GM12878 (cell line): ENCODE data around the gene TK1. TPM values are rescaled to one million over a fixed set of nuclear protein-coding genes. Genes with fewer than 3 reads are reported as not detected.

Experiments used
- BCL11A ChIP-seq: IDR thresholded peaks from 2 replicates; pipeline ENCODE4 v1.6.1; 2011; ENCODE audit warnings: low read depth, low read length
- BCL3 ChIP-seq: IDR thresholded peaks from 2 replicates; pipeline ENCODE4 v1.6.1; 2011; ENCODE audit warnings: borderline replicate concordance, low read depth, mild to moderate bottlenecking, moderate library complexity, low read length; ENCODE audit not compliant: insufficient read depth, poor library complexity, severe bottlenecking
- CBFB ChIP-seq: IDR thresholded peaks from 2 replicates; pipeline ENCODE4 v1.6.1; 2016; ENCODE audit warnings: antibody characterized with exemption, low read depth
- EP300 ChIP-seq, 2 experiments: fragments of 150-350 bp in 1 of 2; IDR thresholded peaks; 2 replicates each; pipeline ENCODE4 v1.6.1; 2011 to 2012; ENCODE audit warnings: low read depth in 2 of 2, low read length in 2 of 2, borderline replicate concordance in 1 of 2, improper control_type of control experiment in 1 of 2, inconsistent platforms in 1 of 2; ENCODE audit not compliant: control insufficient read depth in 1 of 2
- HDGF ChIP-seq: fragments of 450-650 bp; IDR thresholded peaks from 2 replicates; pipeline ENCODE4 v1.6.1; 2016; ENCODE audit warnings: antibody characterized with exemption
- HSF1 ChIP-seq: fragments of 150-350 bp; IDR thresholded peaks from 2 replicates; pipeline ENCODE4 v1.6.1; 2014; ENCODE audit warnings: mild to moderate bottlenecking, low read depth, low read length
- IKZF1 ChIP-seq: fragments of 450-650 bp; conservative IDR thresholded peaks from 2 replicates; pipeline ENCODE4 v1.6.1; 2017; ENCODE audit warnings: antibody characterized with exemption, mild to moderate bottlenecking
- POLR2A ChIP-seq: IDR thresholded peaks from 2 replicates; pipeline ENCODE4 v1.6.1; 2011; ENCODE audit warnings: low read depth, mild to moderate bottlenecking, low read length
- POU2F2 ChIP-seq: IDR thresholded peaks from 3 replicates; pipeline ENCODE4 v1.6.1; 2011; ENCODE audit warnings: low read depth, mild to moderate bottlenecking, low read length, borderline replicate concordance
- RCOR1 ChIP-seq: conservative IDR thresholded peaks from 2 replicates; pipeline ENCODE4 v1.6.1; 2012; ENCODE audit warnings: low read depth, low read length, improper control_type of control experiment
- RFX5 ChIP-seq: IDR thresholded peaks from 2 replicates; pipeline ENCODE4 v1.6.1; 2011; ENCODE audit warnings: low read depth, low read length, improper control_type of control experiment
- SMARCA5 ChIP-seq: fragments of 450-650 bp; IDR thresholded peaks from 2 replicates; pipeline ENCODE4 v1.6.1; 2017; ENCODE audit warnings: mild to moderate bottlenecking
- SP1 ChIP-seq: IDR thresholded peaks from one replicate; pipeline ENCODE4 v1.6.1; 2011; ENCODE audit warnings: low read depth, low read length
- SUZ12 ChIP-seq: fragments of 200-600 bp; sonication (generic); IDR thresholded peaks from one replicate; pipeline ENCODE4 v1.6.1; 2018; ENCODE audit warnings: antibody characterized with exemption, mild to moderate bottlenecking; ENCODE audit not compliant: unreplicated experiment
- USF2 ChIP-seq: IDR thresholded peaks from 2 replicates; pipeline ENCODE4 v1.6.1; 2011; ENCODE audit warnings: low read depth, low read length, improper control_type of control experiment, borderline replicate concordance
- ZBED1 ChIP-seq: IDR thresholded peaks from 2 replicates; pipeline ENCODE4 v1.6.1; 2016; ENCODE audit warnings: borderline replicate concordance
- polyA plus RNA-seq, 11 experiments: library from polyadenylated mRNA; depleted of rRNA in 4 of 11; unstranded in 6 of 11; stranded (reverse) in 5 of 11; fragments of >200 nt; fragmentation: Nextera tagmentation in 4 of 11; fragmentation: Illumina TruSeq in 1 of 11; extraction: Ambion mirVana in 4 of 11; extraction: Trizol in 1 of 11; gene quantifications; 1 replicate in 1 of 11; 2 replicates in 10 of 11; pipeline versions ENCODE4 v1.2.1 to v1.2.3, GENCODE V29; 2011 to 2016; ENCODE audit warnings: inconsistent platforms in 2 of 11, missing spikeins in 2 of 11, low read depth in 1 of 11
- total RNA-seq, 4 experiments: library from RNA; depleted of rRNA in 3 of 4; stranded (reverse); fragments of >200 nt in 3 of 4; fragmentation: Illumina TruSeq in 1 of 4; extraction: Trizol in 1 of 4; gene quantifications; 2 replicates each; pipeline versions ENCODE4 v1.2.1 to v1.2.3, GENCODE V29; 2013 to 2021
- TF ChIP-seq, protein P1 (sequence below): IDR thresholded peaks from 2 replicates; pipeline ENCODE4 v1.6.1; 2011; ENCODE audit warnings: borderline replicate concordance, low read depth, mild to moderate bottlenecking, moderate library complexity, mixed read lengths, low read length; ENCODE audit not compliant: insufficient read depth; ENCODE audit errors: extremely low read length

Gene TK1
- total and polyA plus RNA-seq, 10 of the 15 experiments (the other 5 are each of a cell fraction or from before 2014, with no cell fraction given) = 4.6 to 175 (median 77.9) TPM

GRCh38 chr17:78175643-78175981, 11.2 kb downstream of the TK1 start (continued):
- TF ChIP-seq BCL3 (no peak), RFX5 (no peak), ZBED1 (0 out of 2 replicates have a peak, but pooled peaks have one; percentile 26), SUZ12 (no peak), HSF1 (no peak), POLR2A (peak; percentile 45), SP1 (no peak), EP300 (IDR thresholded peaks at IDR 0.05; ENCODE audit: borderline replicate concordance in 1 of 2, control insufficient read depth in 1 of 2, low read depth in 2 of 2, low read length in 2 of 2) (no peak), POU2F2 (peak; percentile 4; the same call in 1 of the 3 replicates), IKZF1 (no peak), CBFB (no peak), USF2 (no peak), HDGF (no peak), RCOR1 (no peak), SMARCA5 (no peak), BCL11A (no peak)
- TF ChIP-seq, protein P1, sequence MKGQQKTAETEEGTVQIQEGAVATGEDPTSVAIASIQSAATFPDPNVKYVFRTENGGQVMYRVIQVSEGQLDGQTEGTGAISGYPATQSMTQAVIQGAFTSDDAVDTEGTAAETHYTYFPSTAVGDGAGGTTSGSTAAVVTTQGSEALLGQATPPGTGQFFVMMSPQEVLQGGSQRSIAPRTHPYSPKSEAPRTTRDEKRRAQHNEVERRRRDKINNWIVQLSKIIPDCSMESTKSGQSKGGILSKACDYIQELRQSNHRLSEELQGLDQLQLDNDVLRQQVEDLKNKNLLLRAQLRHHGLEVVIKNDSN = no peak
